ENCODE data around the gene EEIG1. TPM values are rescaled to one million over a fixed set of nuclear protein-coding genes. Genes with fewer than 3 reads are reported as not detected.

EEIG1 gene
- total and polyA plus RNA-seq, 2 of the 4 experiments (the other 2 are of a cell fraction), result 1.1 to 23.2 TPM

- Histone ChIP-seq H3K56ac (ENCODE audit: extremely low read depth, insufficient read depth, low read length) (no peak overlapping the region; the same call in 1 of the 2 replicates), H3K9me3 (ENCODE audit: control insufficient read depth, insufficient read depth, low read length) (no peaks in the 10 kb centered on the region), H3K4ac (ENCODE audit: low read depth, low read length) (peak overlapping the region; percentile 57), H4K5ac (ENCODE audit: low read depth, low read length) (peak overlapping the region; percentile 32), H2AFZ (replicated peaks; ENCODE audit: low read length, poor library complexity) (peak overlapping the region; percentile 92), H3K27me3 (ENCODE audit: control insufficient read depth, insufficient read depth, low read length) (no peaks in the 10 kb centered on the region), H3K36me3 (ENCODE audit: control insufficient read depth, insufficient read depth, low read length) (peaks cover 6% of the 10 kb centered on the region), H3K14ac (replicated peaks; ENCODE audit: low read depth, low read length) (peak overlapping the region; percentile 53; the same call in 1 of the 2 replicates), H3K23ac (ENCODE audit: low read depth, low read length) (peak overlapping the region; percentile 39; the same call in 1 of the 2 replicates), H2BK120ac (ENCODE audit: low read depth, low read length) (peak overlapping the region; percentile 65), H3K9me1 (ENCODE audit: insufficient read depth, low read length) (peaks cover 32% of the 10 kb centered on the region), H4K91ac (ENCODE audit: insufficient read depth, low read depth, low read length) (peak overlapping the region; percentile 57), H3K9ac (ENCODE audit: low read depth, low read length) (peak overlapping the region; percentile 35), H2BK15ac (ENCODE audit: low read depth, low read length) (peak overlapping the region; percentile 19; the same call in 1 of the 3 replicates), H2BK20ac (ENCODE audit: low read depth, low read length) (0 out of 2 replicates have a peak overlapping the region, but pooled peaks have one; percentile 16), H3K4me2 (ENCODE audit: low read depth, low read length) (peak overlapping the region; percentile 80), H3K4me3 (ENCODE audit: insufficient read depth, low read depth, low read length) (peak overlapping the region; percentile 60), H3K4me1 (ENCODE audit: control insufficient read depth, insufficient read depth, low read length) (peaks cover 16% of the 10 kb centered on the region), H3K18ac (ENCODE audit: low read depth, low read length) (peak overlapping the region; percentile 33), H3K79me1 (ENCODE audit: low read depth in 1 of 2, low read length in 2 of 2) (peaks cover 7 to 41% of the 10 kb centered on the region in 2 experiments; a peak in 3 of 4 replicates), H3K27ac (ENCODE audit: insufficient read depth, low read length) (peak overlapping the region; percentile 23), H4K8ac (ENCODE audit: low read depth in 2 of 2, low read length in 2 of 2) (peak overlapping the region; percentile 20 to 83; a peak in 3 of 4 replicates), H2BK5ac (ENCODE audit: low read depth, low read length, poor library complexity, severe bottlenecking) (peak overlapping the region; percentile 59), H4K20me1 (ENCODE audit: insufficient read depth, low read length) (peaks cover 23% of the 10 kb centered on the region), H2AK9ac (replicated peaks; ENCODE audit: low read depth, low read length, poor library complexity) (peak overlapping the region; percentile 97), H2AK5ac (ENCODE audit: low read depth, low read length) (peak overlapping the region; percentile 89)
- peak; percentile 74 for DNase-seq
- CTCF ChIA-PET, result interaction anchor here (0.7 kb wide), 1 partner anchor 152 kb away, joined by 3 read pairs; no protein-coding TSS in a partner anchor
- WGBS, 2 experiments (ENCODE audit: extremely low coverage in 2 of 2, insufficient read length in 1 of 2), result 10% methylated on average over 14 of the region's 18 CpGs; no CpG with 5 or more reads in 1 of the 2 experiments
- ATAC-seq (ENCODE audit: low read depth), result peak; percentile 47
- intact Hi-C loops (cut with micrococcal nuclease) (no loop called here), in situ Hi-C loops (cut with MboI; ENCODE audit: low sequenced_read_pairs) (no loop called here), dilution Hi-C loops (cut with HindIII; ENCODE audit: low sequenced_read_pairs, unreplicated experiment) (no loop called here)
- POLR2A ChIA-PET (ENCODE audit: unreplicated experiment), result no interaction called here
- BruUV-seq (replicated peaks), result no TSS peak
- TF ChIP-seq RCOR1 (IDR thresholded peaks at IDR 0.05; ENCODE audit: insufficient replicate concordance, low read length) (no peak), MAFK (IDR thresholded peaks at IDR 0.05; ENCODE audit: low read depth, low read length) (no peak), ELK1 (IDR thresholded peaks at IDR 0.05; ENCODE audit: borderline replicate concordance, low read depth, low read length) (no peak), POLR2A (IDR thresholded peaks at IDR 0.05; ENCODE audit: low read depth, low read length) (peak; percentile 28; the same call in 1 of the 2 replicates), FOS (IDR thresholded peaks at IDR 0.05; ENCODE audit: low read depth, low read length) (peak; percentile 20; the same call in 1 of the 2 replicates), MAZ (IDR thresholded peaks at IDR 0.05; ENCODE audit: borderline replicate concordance, low read depth, low read length) (0 out of 2 replicates have a peak, but pooled peaks have one; percentile 16), MXI1 (IDR thresholded peaks at IDR 0.05; ENCODE audit: borderline replicate concordance, low read depth, low read length) (peak; percentile 49; the same call in 1 of the 2 replicates), NFE2L2 (IDR thresholded peaks at IDR 0.05; ENCODE audit: low read depth, low read length) (no peak), CHD1 (IDR thresholded peaks at IDR 0.05; ENCODE audit: low read depth, low read length) (no peak), CEBPB (IDR thresholded peaks at IDR 0.05; ENCODE audit: low read depth, low read length) (peak; percentile 64), RAD21 (IDR thresholded peaks at IDR 0.05; ENCODE audit: low read length) (no peak), BHLHE40 (IDR thresholded peaks at IDR 0.05; ENCODE audit: low read depth, low read length) (peak; percentile 50), SMC3 (IDR thresholded peaks at IDR 0.05; ENCODE audit: low read depth, low read length) (no peak), USF2 (IDR thresholded peaks at IDR 0.05; ENCODE audit: low read depth, low read length) (peak; percentile 69; the same call in 1 of the 2 replicates)
These were observed 49.5 kb downstream of the EEIG1 start for GRCh38 chr9:127931092-127931881.
